HL-60 (cell line): Measurements from ENCODE around the gene C10orf143.

Experiments
- POLR2AphosphoS5 ChIP-seq: IDR thresholded peaks from 2 replicates; pipeline ENCODE4 v1.6.1; 2012; ENCODE audit warnings: low read depth
- TF ChIP-seq, protein P1 (sequence below): IDR thresholded peaks from one replicate; pipeline ENCODE4 v1.5.1; 2011; ENCODE audit warnings: low read length, control low read depth, inconsistent platforms; ENCODE audit not compliant: insufficient read depth

DNA sequence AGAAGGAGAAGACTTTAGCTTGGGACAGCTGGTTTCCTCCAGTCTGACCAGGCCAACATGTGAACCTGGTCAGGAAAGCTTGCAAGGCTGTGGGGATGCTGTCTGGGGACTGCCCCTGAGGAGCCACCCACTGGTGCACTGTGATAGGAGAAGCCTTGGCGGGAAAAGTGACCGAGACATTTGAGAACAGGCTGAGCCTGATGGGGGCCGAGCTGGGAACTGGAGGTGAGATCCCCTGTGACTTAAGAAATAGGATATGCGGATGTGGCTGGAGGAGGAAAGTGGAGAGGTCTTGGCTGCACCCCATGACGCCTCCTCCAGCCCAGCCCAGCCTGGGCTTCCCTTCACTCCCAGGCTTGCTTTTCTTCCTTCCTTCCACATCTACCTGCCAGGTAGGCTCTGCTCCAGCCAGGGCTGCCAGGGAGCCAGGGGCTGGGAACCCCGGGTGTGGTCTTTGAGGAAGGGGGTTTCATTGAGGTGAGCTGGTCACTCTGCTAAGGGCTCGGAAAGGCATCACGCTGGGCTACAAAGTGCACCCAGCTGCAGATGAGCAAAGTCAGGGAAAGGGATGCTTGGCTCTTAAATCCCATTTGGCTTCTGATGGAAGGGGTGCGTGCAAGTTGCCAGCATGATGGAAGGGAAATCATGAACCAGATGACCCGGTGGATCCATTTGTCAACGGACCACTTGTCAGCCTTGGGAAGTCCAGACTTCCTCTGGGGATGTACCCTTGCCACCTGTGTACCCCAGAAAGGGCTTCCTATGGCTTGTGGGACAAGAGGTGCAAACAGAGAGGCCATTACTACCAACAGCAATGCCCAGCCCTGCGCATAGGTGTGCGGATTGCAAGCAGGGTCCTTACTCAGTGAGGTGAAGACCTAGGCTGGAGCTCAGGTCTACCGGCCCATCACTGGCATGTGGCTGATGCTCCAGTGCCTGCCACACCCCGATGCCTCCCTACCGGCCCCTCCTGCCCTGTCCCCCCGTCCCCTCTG lies 66.3 kb downstream of the C10orf143 start:
- TF ChIP-seq, protein P1, sequence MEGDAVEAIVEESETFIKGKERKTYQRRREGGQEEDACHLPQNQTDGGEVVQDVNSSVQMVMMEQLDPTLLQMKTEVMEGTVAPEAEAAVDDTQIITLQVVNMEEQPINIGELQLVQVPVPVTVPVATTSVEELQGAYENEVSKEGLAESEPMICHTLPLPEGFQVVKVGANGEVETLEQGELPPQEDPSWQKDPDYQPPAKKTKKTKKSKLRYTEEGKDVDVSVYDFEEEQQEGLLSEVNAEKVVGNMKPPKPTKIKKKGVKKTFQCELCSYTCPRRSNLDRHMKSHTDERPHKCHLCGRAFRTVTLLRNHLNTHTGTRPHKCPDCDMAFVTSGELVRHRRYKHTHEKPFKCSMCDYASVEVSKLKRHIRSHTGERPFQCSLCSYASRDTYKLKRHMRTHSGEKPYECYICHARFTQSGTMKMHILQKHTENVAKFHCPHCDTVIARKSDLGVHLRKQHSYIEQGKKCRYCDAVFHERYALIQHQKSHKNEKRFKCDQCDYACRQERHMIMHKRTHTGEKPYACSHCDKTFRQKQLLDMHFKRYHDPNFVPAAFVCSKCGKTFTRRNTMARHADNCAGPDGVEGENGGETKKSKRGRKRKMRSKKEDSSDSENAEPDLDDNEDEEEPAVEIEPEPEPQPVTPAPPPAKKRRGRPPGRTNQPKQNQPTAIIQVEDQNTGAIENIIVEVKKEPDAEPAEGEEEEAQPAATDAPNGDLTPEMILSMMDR, result no peak
- TF ChIP-seq POLR2AphosphoS5, result no peak
